Raji (cell line): ENCODE results near the gene CRISPLD2.

Experiments
- POLR2A ChIP-seq: IDR thresholded peaks from 2 replicates; pipeline ENCODE4 v1.6.1; 2011; ENCODE audit warnings: low read depth, low read length, control low read depth; ENCODE audit not compliant: insufficient read depth

Gene CRISPLD2

DNA sequence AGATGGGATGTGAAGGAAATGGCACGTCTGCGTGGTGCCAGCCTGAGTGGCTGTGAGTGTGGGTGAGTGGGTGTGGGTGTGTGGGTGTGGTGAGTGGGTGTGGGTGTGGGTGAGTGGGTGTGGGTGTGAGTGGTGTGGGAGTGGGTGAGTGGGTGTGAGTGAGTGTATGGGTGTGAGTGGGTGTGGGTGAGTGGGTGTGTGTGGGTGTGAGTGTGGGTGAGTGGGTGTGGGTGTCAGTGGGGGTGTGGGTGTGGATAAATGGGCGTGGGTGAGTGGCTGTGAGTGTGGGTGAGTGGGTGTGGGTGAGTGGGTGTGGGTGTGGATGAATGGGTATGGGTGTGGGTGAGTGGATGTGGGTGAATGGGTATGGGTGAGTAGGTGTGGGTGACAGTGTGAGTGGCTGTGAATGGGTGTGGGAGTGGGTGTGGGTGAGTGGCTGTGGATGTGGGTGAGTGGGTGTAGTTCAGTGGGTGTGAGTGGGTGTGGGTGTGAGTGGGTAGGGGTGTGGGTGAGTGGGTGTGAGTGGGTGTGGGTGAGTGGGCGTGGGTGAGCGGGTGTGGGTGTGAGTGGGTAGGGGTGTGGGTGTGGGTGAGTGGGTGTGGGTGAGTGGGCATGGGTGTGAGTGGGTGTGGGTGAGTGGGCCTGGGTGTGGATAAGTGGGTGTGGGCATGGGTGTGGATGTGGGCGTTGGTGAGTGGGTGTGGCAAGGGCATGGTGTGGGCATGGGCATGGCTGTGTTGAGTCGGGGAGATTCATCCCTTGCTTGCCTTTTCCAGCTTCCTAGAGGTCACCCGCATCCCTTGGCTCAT lies 110.7 kb downstream of the CRISPLD2 start:
- no peak for TF ChIP-seq POLR2A

DNA sequence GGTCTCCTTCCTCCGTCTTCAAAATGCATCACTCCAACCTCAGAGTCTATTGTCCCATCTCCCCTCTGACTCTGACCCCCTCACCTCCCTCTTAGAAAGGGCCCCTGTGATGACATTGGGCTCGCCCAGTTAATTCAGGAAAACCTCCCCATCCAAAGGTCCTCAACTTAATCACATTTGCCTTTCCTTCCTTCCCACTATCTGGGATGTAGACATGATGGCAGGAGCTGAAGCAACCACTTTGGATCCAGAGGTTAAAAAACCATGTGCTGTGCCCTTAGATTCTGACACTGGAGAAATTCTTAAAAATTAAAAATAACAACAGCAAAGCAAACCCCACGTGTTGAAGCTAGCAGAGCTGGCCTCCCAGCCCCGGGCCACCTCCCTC lies 111.3 kb downstream of the CRISPLD2 start:
- TF ChIP-seq POLR2A, result no peak

DNA sequence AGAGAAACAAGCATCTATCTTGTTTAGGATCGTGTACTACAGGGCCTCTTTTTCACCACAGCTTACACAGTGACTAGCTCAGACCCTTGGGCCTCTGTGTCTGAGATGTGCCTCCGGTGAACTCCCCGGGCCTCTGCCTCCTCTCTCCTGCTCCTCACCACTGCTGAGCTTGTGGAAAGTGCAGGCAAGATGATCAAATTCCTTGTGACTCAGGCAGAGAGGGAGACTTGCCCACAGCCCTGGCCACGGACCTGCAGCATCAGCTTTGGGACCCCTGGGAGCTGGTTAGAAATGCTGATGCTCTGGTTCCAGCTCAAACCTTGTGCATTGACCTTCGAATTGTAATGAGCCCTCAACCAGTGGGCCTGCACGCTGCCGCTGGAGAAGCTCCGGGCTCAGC lies 111.7 kb downstream of the CRISPLD2 start:
- no peak for TF ChIP-seq POLR2A

DNA sequence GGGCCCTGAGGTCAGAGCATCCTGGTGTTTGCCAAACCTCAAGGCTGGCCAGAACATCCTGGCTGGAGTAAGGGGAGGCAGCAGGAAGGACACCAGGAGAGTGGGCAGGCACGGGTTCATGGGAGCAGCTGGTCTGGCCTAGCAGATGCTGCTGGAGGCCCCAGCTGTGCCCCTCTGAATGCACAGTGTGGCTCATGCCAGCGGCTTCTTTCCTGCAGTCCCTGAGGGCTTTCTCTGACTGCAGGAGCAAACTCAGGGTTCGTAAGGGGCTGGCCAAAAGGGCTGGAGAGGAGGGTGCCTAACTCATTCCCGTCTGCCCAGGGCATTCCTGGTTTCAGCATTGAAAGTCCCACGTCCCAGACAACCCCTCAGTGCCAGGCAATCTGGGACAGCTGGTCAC lies 112.9 kb downstream of the CRISPLD2 start:
- TF ChIP-seq POLR2A, result no peak

DNA sequence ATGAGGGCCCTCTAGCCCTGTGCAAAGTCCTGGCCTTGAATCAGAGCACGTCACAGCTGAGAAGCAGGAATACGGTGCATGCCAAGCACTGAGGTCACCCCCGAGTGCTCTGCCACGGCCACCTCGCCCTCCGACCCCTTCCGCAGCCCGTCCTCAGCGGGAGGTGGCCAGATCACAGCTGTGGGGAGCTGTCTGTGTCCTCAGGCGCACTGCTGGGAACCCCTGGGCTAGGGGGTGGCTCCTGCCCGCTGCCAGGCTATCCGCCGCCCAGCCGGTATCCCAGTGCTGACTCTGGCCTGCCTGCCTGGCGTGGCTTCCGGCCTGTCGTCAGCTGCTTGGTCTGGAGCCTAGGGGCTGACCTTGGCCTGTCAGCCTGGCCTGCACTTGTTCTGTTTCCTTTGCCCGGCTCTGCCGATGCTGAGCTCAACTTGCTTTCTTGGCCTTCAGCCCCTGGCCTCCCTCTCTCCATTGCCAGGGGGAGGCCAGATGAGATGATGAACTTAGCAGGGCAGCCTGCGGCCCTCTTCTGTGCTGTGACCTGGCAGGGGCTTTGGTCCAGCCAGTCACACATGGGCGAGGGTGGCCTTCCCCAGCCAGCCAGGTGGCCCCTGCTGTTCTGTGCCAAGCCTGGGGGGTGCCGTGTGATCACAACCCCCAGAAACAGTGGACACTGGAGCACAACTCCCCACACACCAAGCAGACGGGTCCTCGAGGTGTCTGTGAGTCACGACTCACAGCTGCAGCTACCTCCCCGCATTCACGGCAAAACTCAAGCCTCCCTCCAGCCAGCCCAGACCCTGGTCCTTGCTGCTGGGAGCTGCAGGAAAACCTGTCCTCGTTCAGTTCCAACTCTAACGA lies 114.2 kb downstream of the CRISPLD2 start:
- no peak for TF ChIP-seq POLR2A

DNA sequence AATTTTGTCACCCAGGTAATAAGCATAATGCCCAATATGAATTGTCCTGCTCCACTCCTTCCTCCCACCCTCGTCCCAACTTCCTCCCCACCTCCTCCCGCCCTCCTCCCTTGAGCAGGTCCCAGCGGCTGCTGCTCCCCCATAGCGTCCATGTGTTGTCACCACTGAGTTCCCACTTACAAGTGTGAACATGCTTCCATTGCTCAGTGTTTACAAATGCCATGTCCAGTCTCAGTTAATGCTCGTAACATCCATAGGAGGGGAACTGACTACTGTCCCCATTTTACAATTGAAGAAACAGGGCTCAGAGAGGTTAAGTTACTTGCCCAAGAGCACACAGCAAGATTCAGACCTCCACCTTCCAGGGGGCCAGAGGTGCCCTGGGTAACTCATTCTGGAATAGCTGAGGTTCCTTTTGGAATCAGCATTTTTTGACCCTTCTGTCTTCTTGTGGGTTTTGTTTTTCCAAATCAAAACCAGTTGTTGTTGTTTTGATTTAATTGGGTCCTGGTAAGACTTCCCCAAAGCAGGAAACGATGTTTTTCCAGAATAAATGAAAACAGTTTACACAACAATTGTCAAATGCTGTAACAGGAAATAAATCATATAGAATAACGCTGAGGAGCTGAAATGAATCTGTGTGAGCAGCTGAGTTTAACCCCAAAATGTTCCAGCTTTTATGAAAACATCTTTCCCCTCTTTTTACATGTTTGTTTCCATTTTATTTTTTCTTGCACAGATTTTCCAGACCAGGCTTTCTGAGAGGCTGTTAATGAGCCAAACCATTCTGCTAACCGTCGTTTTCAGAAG lies 117.6 kb downstream of the CRISPLD2 start:
- TF ChIP-seq POLR2A, result no peak

DNA sequence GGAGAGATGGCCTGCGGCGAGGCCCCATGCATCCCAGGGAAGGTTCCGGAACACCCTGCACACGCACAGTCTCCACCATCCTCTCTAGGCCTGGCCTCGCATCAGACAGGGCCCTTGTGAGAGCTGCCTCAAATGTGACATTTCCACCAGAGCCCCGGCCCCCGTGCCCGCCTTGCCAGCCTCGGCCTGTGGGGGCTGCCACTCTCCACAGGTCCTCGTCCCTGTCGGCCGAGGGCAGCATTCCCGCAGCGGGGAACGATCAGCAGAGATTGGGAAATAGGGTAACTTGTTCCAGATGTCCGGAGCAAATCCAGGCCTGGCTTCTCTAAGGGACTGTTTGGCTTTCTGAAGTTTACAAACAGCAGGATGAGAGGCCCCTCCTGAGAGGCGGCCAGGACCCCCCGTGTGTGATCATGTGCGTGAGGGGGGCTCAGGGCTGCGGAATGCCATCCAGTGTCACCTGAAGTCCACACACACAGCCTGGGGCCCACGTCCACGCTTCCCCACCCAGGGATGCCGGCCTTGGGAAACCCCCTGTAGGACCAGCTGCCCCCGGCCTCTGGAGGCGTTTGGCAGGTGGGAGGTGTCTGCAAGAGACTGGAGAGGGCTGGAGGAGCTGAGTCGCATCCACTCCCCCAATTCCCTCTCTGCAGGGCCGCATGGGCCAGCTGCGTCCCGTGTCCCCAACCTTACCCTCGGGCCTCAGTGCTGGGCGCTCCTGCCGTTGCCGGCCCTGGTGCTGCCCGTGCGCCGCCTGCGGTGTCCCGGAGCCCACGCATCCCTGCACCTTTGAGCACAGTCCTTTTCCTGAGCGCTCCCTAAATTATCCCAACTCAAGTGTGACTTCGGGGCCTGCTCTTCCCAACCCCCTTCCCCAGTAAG lies 121.1 kb downstream of the CRISPLD2 start:
- TF ChIP-seq POLR2A, result no peak

DNA sequence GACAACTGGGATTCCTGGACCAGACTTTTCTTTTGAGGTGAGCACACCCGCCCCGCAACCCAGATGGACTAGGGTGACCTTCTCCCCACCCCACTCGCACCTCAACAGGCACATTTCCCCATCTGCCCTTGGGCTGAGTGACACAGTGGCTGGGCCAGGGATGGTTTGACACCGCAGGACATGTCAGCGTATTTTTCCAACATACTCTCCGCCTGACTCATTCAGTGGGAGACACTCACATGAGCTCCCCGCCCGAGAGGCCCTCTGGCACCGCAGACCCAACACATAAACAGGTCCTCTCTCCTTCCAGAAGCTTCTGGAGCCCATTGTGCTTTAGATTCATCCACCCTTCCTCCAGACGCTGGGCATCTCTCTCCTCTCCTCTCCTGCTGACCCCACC lies 122.1 kb downstream of the CRISPLD2 start:
- no peak for TF ChIP-seq POLR2A

DNA sequence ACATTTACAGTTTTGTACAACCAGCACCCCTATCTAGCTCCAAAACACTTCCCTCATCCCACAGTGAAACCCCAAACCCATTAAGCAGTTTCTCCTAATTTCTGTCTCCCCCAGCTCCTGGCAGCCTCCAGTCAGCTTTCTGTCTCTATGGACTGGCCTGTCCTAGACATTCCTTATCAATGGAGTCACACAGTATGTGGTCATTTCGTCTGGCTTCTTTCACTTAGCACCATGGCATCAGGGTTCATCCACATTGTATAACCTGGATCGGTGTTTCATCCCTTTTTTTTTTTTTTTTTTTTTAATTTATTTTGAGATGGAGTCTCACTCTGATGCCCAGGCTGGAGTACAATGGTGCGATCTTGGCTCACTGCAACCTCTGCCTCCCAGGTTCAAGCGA lies 123.0 kb downstream of the CRISPLD2 start:
- TF ChIP-seq POLR2A, result no peak

DNA sequence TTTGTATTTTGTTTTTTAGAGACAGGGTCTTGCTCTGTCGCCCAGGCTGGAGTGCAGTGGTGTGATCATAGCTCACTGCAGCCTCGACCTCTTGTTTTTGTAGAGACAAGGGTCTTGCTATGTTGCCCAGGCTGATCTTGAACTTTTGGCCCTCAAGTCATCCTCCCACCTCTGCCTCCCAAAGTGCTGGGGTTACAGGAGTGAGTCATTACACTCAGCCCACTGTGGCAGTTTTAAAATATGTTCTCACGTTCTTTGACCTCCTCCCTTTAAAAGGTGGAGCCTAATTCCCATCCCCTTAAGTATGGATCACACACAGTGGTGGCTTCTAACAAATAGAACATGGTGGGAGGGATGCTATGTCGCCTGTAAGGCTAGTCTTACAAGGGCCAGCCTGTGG lies 123.8 kb downstream of the CRISPLD2 start:
- TF ChIP-seq POLR2A, result no peak

DNA sequence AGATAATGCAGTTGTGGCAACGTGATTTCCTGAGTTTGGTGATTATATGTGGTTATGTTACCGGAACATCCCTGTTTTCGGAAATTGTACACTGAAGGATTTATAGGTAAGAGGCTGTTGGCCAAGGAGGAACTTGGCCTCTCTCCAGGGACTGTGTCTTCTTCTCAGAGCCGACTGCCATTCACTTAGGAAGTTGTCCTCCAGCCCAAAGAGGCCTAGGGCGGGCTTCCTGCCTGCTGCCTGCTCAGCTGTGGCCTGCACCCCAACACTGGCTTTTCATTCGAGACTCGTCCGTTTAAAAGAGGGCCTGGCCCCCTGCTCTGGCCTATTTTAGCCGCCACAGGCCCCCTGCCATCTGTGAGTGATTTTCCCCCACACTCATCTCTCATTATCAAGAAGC lies 127.2 kb downstream of the CRISPLD2 start:
- no peak for TF ChIP-seq POLR2A

DNA sequence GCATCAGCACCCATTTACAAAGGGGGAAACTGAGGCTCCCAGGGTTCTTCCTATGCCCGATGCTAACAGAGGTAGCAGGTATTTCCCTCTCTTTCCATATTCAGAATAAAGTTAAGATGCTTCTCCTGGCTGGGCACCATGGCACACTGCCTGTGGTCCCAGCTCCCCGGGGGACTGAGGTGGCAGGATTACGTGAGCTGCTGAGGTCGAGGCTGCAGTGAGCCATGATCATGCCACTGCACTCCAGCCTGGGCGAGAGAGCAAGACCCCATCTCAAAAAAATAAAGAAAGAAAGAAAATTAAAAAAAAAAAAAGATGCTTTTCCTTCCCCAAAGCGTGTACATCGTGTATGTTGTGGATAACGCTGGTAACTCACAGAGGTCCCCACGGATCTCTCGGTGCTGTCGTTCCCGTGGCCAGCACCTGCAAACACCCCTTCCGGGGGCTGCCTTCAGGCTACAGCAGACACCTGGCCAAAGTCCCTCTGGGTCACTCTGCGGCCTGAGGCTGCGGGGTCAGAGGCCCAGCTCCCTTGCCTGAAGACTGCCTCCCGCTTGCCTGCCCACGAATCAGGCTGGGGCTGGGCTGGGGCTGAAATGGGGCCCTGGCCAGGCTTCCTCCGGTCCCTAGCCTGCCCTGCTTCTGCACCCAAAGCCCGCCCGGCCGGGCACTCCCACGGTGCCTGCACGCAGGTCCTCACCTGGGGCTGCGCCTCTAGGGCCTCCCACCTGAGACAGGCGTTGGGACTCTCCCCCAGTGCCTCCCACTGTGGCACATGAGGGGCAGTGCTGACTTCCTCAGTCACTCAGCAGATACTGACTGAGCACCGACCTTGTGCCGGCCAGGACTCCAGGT lies 128.4 kb downstream of the CRISPLD2 start:
- TF ChIP-seq POLR2A, result no peak

DNA sequence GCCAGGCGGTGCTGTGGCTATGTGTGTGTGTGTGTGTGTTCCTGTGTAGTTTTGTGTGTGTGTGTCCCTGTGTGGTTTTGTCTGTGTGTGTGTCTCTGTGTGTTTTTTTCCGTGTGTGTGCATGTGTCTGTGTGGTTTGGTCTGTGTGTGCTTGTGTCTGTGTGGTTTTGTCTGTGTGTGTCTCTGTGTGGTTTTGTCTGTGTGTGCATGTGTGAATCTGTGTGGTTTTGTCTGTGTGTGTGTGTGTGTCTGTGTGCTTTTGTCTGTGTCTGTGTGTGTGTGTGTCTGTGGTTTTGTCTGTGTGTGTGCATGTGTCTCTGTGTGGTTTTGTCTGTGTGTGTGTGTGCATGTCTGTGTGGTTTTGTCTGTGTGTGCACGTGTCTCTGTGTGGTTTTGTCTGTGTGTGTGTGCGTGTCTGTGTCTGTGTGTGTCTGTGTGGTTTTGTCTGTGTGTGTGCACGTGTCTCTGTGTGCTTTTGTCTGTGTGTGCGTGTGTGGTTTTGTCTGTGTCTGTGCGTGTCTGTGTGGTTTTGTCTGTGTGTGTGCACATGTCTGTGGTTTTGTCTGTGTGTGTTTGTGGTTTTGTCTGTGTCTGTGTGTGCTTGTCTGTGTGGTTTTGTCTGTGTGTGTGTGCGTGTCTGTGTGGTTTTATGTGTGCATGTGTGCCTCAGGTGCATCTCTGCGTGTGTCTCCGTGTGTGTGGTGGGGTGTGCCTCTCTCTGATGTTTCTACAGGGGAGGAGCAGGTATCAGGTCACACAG lies 129.2 kb downstream of the CRISPLD2 start:
- no peak for TF ChIP-seq POLR2A
